Measurements from ENCODE around the gene ADORA2A.

GRCh38 chr22:24400726-24401596, 26.4 kb upstream of the ADORA2A start:
- no peak for TF ChIP-seq ZBTB7A (IDR thresholded peaks at IDR 0.05; ENCODE audit: low read depth)
- TF ChIP-seq TAF1 (IDR thresholded peaks at IDR 0.05; ENCODE audit: low read depth), result no peak
- no peak for TF ChIP-seq EGR1 (IDR thresholded peaks at IDR 0.05)
- TF ChIP-seq FOXM1 (IDR thresholded peaks at IDR 0.05; ENCODE audit: borderline replicate concordance, low read depth), result no peak
- TF ChIP-seq YY1 (IDR thresholded peaks at IDR 0.05; ENCODE audit: low read depth), result no peak
- TF ChIP-seq TEAD4 (IDR thresholded peaks at IDR 0.05), result no peak
- TF ChIP-seq NFIC (IDR thresholded peaks at IDR 0.05), result no peak
- TF ChIP-seq TCF12 (IDR thresholded peaks at IDR 0.05; ENCODE audit: low read depth), result no peak
- TF ChIP-seq EP300 (IDR thresholded peaks at IDR 0.05; ENCODE audit: borderline replicate concordance), result no peak
- TF ChIP-seq CEBPB (IDR thresholded peaks at IDR 0.05), result no peak
- no peak for TF ChIP-seq REST (IDR thresholded peaks at IDR 0.05; ENCODE audit: low read depth)
